UCSD-AML1 (cell line): ENCODE results near the gene DNAH9.

Experiments
- DNase-seq: peaks from one replicate; lab custom pipeline; 2025; ENCODE audit not compliant: unreplicated experiment; lab: John Stamatoyannopoulos, UW

The DNAH9 gene

DNA sequence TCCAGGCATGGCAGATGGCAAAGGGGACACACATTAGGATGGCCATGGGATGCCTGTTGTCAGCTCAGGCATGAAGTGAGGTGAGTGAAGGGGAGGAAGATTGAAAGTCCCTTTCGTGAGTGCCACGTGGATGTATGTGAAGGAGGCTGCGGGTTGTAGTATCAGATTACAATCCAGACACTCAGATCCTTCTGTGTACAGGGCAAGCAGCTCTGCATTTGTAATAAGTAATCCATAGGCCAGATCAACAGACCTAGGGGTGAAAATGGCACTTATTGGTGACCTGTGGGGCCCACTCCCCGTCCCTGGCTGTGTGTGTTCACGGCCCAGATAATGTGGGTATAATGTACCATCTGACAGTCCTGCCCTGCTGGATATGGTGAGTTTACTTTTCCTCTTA is 159.5 kb downstream of the DNAH9 start:
- DNase-seq: no peak

- DNase-seq: no peak
These were observed 169.8 kb downstream of the DNAH9 start for GRCh38 chr17:11768106-11768505.

GRCh38 chr17:11768981-11769380 is 170.7 kb downstream of the DNAH9 start:
- no peak for DNase-seq

- no peak for DNase-seq
These were observed 173.8 kb downstream of the DNAH9 start for GRCh38 chr17:11772031-11772430.

GRCh38 chr17:11779892-11780291 is 181.6 kb downstream of the DNAH9 start:
- DNase-seq: no peak

DNA sequence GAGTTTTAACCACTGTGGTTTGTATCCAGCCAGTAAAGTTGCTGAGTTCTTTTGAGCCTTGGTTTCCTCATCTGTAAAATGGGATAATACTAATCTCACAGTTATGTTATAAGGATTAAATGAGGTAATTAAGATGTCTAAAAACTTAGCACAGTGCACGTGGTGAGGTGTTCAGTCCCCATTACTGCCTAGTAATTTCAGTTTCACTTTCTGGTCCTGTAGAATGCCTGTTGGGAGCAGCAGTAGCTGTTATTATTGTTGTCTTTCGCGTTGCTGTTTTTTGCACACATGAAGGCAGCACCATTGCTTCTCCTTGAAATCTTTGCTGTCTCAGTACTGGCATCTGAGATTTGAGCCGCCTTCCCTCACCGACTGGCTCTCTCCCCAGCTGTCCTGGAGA is 182.4 kb downstream of the DNAH9 start:
- no peak for DNase-seq

GRCh38 chr17:11786711-11787438 is 188.6 kb downstream of the DNAH9 start:
- DNase-seq: no peak

GRCh38 chr17:11795906-11796305 is 197.6 kb downstream of the DNAH9 start:
- DNase-seq: no peak

DNA sequence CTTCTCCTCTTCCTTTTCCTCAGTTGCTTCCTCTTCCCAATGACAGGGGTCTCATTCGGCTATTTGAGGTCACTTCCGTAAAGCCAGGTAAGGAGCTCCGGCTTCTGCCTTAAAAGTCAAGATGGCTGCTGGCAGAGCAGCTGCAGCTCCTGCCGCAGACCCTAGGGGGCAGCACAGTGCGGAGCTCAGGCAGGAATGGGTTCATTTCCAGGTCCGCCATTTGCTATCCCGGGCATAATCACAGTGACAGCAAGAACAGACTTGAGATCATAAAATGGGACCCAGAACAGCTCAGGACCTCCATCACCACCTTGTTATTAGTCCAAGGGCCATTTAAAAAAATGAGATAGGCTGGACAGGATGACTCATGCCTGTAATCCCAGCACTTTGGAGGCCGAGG is 199.5 kb downstream of the DNAH9 start:
- no peak for DNase-seq

DNA sequence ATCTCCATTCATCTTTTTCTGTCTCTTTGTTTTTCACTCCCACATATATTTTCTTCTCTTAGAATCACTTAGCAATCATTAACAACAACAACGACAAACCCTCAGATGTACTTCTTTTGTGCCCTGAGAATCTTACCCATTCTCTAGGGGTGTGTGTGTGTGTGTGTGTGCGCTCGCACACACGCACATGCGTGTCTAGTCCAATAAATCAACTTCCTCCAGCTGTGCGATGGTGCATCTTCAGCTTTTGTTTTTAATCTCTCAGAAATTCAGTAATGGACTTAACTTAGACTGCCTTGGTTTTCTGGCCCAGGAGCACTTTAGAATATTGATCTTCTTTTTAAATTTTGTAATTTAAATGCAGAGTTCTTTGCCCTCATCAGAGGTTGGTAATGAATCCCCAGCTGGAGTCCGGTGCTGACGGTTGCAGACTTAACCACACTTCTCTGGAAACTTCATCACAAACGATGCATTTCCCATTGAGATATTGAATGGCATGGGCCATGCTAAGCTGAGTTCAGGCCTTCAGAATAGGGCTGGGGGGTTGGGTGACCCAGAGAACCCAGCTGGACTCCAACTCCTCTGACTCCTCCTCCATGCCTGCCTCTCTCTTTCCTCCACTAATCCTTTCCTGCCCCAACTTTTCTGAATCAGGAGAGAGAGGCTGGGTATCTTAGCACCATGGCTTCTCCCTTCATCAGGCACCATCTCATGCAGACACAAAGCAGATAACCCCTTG is 205.1 kb downstream of the DNAH9 start:
- DNase-seq: no peak

GRCh38 chr17:11805138-11805537 is 206.9 kb downstream of the DNAH9 start:
- DNase-seq: no peak

GRCh38 chr17:11805952-11806351 is 207.7 kb downstream of the DNAH9 start:
- DNase-seq: no peak

DNA sequence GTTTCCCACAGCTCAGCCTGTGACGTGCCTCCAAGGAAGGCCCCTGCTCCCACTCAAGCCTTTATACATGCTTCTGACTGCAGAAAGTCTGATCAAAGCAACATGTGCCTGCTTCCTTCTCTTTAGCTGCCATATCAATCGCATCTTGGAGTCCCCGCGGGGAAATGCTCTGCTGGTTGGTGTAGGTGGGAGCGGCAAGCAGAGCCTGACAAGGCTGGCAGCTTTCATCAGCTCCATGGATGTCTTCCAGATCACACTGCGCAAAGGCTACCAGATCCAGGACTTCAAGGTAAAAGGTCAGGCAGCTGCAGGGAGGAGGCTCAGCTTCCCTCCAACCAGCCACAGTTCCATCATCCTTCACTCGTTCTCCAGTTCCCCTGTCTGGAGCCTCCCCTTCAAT is 209.3 kb downstream of the DNAH9 start:
- no peak for DNase-seq

GRCh38 chr17:11813278-11813677 is 215.0 kb downstream of the DNAH9 start:
- DNase-seq: no peak

DNA sequence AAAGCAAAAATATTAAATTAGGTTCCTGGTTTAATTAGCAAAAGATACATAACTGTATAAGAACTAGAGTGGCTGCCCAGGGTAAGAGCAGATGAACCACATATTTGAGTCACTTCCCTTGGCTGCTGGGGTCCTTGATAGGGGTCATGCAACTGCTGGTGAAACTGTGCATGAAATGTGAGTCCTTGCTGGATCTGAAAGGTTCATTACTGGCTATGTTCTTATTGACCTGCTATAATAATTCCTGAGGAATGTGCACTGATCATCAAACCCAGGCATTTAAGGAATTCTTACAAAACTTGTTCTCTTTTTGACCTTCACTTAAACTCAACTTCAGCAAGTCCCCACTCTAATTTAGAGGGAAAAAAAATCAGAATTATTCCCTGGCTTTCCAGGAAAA is 215.6 kb downstream of the DNAH9 start:
- DNase-seq: no peak

DNA sequence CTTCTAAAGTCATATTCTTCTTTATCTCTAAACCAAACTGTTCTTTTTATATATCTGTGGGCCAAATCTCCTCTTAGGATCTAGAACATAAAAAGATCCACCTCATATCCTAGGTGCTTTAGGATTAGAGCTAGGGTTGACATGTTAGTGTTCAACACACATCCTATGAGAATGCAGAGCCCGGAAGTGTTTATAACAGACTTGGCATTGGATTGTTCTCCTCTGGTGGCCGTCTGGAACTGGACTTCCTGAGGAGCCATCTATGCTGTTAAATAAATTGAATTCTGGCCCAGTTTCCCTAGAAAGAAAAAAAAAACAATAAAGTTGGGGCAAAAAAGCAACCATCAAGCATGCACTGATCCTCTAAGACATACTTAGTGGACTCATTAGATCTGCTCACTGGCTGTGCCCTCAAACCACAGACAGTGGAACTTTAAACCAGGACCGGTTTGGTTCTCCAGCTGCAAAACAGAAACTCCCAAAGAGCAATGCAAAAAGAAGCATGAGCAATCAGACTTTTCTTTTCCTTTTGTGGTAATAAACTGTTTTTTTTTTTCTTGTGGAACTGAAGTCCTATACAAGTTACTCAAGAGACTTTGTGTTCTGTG is 216.5 kb downstream of the DNAH9 start:
- DNase-seq: no peak

DNA sequence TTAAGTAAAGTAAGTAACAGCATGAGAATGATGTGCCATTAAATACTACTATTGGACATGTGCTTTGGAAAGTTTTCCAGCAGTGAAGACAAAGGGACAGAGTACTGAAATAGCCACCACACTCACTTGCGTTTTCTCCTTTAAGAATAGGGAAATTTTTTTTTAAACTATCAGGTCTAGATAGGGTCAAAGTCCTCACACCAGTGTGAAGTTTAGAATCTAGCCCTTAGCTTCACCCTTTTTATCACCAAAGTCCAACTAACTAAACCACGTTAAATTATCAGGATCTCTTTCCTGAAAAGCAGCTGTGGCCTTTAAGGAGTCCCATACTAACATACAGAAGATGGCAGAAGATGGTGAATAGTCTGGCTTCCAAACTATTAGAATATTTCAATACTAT is 218.1 kb downstream of the DNAH9 start:
- DNase-seq: no peak

GRCh38 chr17:11823862-11824261 is 225.6 kb downstream of the DNAH9 start:
- DNase-seq: no peak

DNA sequence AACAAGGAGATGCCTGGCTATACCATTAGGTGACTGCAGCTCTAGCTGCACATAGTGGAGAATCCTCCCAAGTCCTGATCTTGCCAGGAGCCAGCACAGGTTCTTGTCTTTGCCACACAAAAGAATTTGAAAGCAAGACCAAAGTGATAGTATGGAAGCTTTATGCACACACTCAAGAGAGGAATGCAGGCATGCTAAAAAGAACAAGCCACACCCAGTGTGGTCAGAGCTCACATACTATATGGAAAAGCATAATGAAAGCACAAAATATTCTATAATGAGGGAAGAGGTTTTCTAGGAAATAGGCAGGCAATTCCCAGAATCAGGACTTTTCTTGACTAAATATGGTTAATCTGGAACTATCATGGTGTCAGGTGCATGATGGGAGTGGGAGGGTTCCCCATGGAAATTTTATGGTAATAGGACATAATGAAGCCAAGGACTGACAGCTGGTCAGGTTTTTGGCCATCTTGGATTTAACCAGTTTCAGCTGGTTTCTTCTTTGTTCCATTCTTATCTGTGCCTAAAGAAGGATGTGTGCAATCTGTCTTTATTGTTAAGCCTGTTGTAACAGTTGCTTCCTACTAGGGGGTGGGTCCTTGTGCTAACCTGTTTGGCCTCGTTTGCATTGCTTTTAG is 227.4 kb downstream of the DNAH9 start:
- DNase-seq: no peak

DNA sequence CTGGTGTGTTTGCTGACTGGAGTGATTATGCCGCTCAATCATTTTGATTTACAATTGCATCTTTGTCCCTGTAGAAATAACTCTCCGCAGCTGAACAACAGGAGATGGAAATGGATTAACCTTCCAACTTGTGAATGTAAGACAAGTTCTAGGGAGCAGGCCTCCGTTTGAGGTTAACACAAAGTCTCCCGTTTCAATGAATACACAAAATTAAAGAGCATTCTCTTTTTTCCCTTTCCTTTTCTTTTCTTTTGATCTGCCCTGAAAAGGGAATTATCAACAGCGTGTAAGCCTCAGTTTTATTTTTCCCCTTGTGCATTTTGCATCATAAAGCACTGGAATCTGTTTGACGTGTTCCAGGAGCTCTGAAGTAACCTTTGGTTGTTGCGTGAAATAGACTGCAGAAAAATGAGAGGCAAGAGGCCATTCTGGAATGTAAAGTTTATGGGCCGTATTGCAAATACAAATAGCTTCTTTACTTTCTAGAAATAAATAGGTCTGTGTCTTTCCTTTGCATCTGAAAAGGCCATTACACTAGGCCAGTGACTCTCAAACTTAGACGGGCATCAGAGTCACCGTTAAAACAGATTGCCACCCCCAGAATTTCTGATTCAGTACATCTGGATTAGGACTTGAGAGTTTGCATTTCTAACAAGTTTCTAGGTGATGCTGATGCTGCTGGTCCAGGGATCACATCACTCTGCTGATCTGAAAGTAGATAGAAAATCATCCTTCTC is 234.3 kb downstream of the DNAH9 start:
- DNase-seq: no peak

DNA sequence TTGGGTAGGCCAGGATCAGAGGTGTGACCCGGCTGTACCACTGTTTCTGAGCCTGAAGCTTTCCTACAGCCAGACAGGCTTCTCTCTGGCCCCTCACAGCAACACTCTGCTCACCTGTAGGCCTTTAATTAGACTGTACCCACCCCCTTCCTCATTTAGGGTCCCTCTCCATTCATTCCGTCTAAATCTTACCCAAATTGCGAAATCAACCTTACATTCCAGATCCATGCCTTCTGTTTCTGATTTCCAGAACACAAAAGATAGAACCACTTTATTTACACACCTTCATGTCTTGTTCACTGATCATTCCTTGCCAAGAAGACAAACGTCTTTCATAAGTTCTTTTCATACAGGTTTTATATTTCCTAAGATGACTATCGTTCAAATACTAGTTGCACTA is 238.2 kb downstream of the DNAH9 start:
- DNase-seq: no peak
